ENCODE data around the gene KIAA0753. TPM values are rescaled to one million over a fixed set of nuclear protein-coding genes. Genes with fewer than 3 reads are reported as not detected.
A peak's percentile ranks its signal among the peaks of the same experiment; 100 is the strongest.
"Not testable (repeated sequence)": the region's sequence is repeated elsewhere in the genome, so short reads cannot be mapped to it uniquely, and the experiment has no call there.

The KIAA0753 gene
- total RNA-seq, 6 experiments from 2014 or later, result 3.7 to 6.5 (median 4.9) TPM

DNA sequence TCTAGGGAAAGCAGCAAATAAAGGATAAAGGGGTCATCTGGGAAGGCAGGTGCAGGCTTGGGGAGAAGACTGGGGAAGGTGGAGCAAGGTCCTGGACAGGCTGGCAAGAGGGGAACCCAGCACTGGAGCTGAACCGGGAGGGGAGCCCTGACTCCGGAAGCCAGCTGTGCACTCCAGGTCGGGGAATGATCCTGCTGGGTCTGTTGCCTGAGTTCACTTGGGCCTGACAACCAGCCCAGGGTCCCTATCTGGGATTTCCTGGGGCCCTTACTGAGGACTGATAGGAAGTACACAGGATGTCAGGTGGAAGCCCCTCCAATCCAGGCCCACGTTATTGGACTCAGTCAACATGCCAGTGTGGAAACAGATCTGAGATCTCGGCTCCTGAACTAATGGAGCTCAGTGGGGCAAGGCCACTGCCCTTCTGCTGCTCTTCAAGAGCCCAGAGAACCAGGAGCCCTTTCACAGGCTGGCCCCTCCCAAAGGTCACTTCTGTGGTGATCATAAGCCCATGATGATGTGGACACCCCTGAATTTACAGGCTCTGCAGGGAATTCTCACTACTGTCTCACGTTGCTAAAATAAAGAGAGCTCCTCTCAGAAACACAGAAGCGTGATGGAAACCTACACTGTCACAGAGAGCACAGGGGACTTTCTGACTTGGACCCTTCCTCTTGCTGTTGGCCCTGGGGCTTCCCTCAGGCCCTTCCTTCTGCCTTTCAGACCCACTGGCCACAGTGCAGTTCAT, 64.3 kb downstream of the KIAA0753 start:
- no CpG with 5 or more reads among the region's 7 CpGs for WGBS (ENCODE audit: insufficient coverage, low coverage, low lambda C conversion rate, missing lambda C conversion rate)
- TF ChIP-seq, protein P1, sequence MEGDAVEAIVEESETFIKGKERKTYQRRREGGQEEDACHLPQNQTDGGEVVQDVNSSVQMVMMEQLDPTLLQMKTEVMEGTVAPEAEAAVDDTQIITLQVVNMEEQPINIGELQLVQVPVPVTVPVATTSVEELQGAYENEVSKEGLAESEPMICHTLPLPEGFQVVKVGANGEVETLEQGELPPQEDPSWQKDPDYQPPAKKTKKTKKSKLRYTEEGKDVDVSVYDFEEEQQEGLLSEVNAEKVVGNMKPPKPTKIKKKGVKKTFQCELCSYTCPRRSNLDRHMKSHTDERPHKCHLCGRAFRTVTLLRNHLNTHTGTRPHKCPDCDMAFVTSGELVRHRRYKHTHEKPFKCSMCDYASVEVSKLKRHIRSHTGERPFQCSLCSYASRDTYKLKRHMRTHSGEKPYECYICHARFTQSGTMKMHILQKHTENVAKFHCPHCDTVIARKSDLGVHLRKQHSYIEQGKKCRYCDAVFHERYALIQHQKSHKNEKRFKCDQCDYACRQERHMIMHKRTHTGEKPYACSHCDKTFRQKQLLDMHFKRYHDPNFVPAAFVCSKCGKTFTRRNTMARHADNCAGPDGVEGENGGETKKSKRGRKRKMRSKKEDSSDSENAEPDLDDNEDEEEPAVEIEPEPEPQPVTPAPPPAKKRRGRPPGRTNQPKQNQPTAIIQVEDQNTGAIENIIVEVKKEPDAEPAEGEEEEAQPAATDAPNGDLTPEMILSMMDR (IDR thresholded peaks at IDR 0.05), result no peak
- TF ChIP-seq POLR2A (IDR thresholded peaks at IDR 0.05), result no peak
- Histone ChIP-seq H3K27ac (no peak overlapping the region), H3K9me3 (no peaks in the 10 kb centered on the region), H3K36me3 (no peaks in the 10 kb centered on the region), H3K4me3 (no peak overlapping the region), H3K4me1 (no peaks in the 10 kb centered on the region), H3K27me3 (no peaks in the 10 kb centered on the region)
- intact Hi-C loops (cut with DNase I), result loop anchor here in 1 of 2 donors (10.0 kb wide), 1 partner anchor 59 kb away; no protein-coding TSS in a partner anchor
- DNase-seq (no peak), ATAC-seq (no peak)

DNA sequence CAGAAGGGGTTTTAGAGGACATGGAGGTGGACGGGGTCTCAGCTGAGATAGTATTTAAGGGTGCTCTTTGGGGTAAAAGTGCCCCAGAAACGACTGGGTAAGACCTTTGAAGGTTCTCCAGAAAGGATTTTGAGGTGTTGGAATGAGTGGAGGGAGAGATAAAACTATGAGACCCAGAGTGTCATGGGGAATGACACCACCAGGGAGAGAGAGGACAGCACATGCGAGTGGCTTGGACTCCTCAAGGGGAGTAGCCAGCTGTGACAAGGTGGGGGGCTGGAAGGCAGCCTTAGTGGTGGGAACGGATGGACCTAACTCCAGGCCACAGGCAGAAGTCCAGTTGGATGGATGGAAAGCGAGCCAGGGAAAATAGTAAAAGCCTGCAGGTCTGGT, 64.9 kb downstream of the KIAA0753 start:
- no peaks in the 10 kb centered on the region for H3K27me3 ChIP-seq
- WGBS (ENCODE audit: insufficient coverage, low coverage, low lambda C conversion rate, missing lambda C conversion rate), result 79% methylated on average over 5 of the region's 5 CpGs
- TF ChIP-seq, protein P1 (IDR thresholded peaks at IDR 0.05), result no peak
- TF ChIP-seq POLR2A (IDR thresholded peaks at IDR 0.05), result no peak
- ATAC-seq (no peak), DNase-seq (no peak)
- no peak overlapping the region for H3K4me3 ChIP-seq
- no peaks in the 10 kb centered on the region for H3K9me3 ChIP-seq
- no peaks in the 10 kb centered on the region for H3K36me3 ChIP-seq
- intact Hi-C loops (cut with DNase I), result loop anchor here in 1 of 2 donors (10.0 kb wide), 1 partner anchor 59 kb away; no protein-coding TSS in a partner anchor
- H3K27ac ChIP-seq, result no peak overlapping the region
- no peaks in the 10 kb centered on the region for H3K4me1 ChIP-seq

DNA sequence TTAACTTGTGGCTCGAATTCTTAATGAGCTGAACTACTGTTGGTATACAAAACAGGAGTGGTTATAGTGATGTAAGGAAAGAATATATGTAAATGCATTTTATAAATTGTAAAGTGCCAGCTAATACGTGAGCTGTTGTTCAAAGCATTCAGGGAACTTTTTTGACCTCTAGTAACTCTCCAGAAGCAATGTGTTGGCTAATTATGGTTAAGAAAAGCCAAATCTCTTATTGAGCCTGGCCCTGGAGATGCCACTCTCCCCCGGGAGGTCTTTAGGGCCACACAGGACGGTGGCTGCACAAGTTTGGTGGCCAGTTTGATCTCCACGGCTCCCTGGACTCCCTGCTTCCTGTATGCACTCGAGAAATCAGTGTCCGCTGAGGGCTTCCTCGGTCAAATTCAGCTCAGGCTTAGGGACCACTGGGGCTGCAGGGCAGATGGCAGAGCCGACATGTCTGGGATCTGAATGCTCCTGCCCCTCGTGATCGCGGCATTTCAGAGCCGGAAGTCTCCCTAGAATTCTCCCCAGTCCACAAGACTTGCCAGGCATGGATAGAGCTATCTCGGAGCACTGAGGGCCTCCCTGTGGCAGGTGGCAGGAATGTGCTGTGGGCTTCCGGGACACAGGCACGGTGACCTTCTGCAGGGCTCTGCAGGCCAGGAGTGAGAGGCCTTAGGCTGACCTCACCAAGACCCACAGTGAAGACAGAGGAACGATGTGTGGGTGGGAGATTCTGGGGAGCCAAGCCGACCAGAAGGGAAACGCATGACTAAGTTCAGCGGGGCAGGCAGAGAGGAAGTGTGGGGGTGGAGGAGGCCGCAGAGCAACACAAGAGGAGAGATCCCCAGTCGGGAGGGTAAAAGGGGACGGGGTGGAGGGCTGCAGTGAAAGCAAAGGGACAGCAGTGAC, 65.6 kb downstream of the KIAA0753 start:
- intact Hi-C loops (cut with DNase I), result loop anchor here in 1 of 2 donors (10.0 kb wide), 1 partner anchor 60 kb away; no protein-coding TSS in a partner anchor
- TF ChIP-seq, protein P1 (IDR thresholded peaks at IDR 0.05), result no peak
- no peak for TF ChIP-seq POLR2A (IDR thresholded peaks at IDR 0.05)
- no peak overlapping the region for H3K4me3 ChIP-seq
- no peaks in the 10 kb centered on the region for H3K9me3 ChIP-seq
- no peak overlapping the region for H3K27ac ChIP-seq
- WGBS (ENCODE audit: insufficient coverage, low coverage, low lambda C conversion rate, missing lambda C conversion rate), result 55% methylated on average over 12 of the region's 23 CpGs
- H3K36me3 ChIP-seq, result no peaks in the 10 kb centered on the region
- ATAC-seq (peak; percentile 67 to 84 (median 82)), DNase-seq (peak in 2 of 3 donors; percentile 54 to 63)
- H3K27me3 ChIP-seq, result no peaks in the 10 kb centered on the region
- H3K4me1 ChIP-seq, result no peaks in the 10 kb centered on the region

DNA sequence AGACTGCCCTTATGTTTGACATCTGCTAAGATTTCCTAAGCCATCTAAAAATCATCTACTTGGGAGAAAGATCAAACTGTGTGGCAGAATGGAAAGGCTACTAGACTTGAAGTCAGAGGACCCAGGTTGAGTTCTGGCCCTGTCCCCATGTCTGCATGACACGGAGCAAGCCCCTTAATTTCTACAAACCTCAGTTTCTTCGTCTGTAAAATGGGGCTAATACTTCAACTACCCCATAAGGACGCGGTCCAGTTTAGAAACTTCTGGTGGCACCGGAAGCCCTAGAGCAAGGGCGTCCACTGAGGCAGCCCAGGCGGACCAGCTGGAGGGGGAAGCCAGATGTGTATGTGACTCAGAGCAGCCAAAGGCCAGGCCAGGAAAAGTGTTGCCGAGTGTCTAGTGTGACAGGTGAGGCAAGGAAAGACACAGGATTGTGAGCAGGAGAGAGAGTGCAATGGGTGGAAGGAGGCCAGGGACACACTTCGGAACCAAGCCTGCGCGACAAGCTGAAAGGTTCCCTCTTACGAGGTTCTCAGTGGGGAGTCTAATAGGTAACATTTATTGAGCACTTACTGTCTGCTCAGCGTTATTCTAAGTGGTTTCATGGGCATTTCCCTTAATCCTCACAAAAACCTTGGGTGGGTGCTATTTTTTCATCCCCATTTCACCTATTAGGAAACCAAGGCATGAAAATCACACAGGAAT, 66.4 kb downstream of the KIAA0753 start:
- WGBS (ENCODE audit: insufficient coverage, low coverage, low lambda C conversion rate, missing lambda C conversion rate), result 97% methylated on average over 6 of the region's 13 CpGs
- no peaks in the 10 kb centered on the region for H3K4me1 ChIP-seq
- no peaks in the 10 kb centered on the region for H3K9me3 ChIP-seq
- H3K4me3 ChIP-seq, result no peak overlapping the region
- ATAC-seq, result no peak
- no peaks in the 10 kb centered on the region for H3K36me3 ChIP-seq
- H3K27ac ChIP-seq, result no peak overlapping the region
- TF ChIP-seq POLR2A (IDR thresholded peaks at IDR 0.05), result no peak
- TF ChIP-seq, protein P1 (IDR thresholded peaks at IDR 0.05), result no peak
- H3K27me3 ChIP-seq, result no peaks in the 10 kb centered on the region
- DNase-seq, result no peak
- intact Hi-C loops (cut with DNase I), result loop anchor here in 1 of 2 donors (10.0 kb wide), 1 partner anchor 61 kb away; no protein-coding TSS in a partner anchor

DNA sequence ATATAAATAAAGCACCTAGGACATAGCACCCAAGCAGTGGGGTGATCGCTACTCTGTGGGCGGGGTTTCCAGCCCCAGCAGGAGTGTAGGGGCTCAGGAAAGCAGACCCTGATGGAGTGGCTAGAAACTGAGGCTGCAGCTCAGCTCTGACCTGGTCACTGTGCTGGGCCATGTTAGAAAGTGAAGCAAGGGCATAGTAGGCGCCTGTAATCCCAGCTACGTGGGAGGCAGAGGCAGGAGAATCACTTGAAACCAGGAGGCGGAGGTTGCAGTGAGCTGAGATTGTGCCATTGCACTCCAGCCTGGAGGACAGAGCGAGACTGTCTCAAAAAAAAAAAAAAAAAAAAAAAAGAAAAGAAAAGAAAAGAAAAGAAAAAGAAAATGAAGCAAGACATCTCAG, 67.0 kb downstream of the KIAA0753 start:
- 100% methylated on average over 3 of the region's 6 CpGs for WGBS (ENCODE audit: insufficient coverage, low coverage, low lambda C conversion rate, missing lambda C conversion rate)
- not testable (repeated sequence) for H3K27me3 ChIP-seq, H3K9me3 ChIP-seq, H3K4me1 ChIP-seq, H3K36me3 ChIP-seq, ATAC-seq, DNase-seq, H3K27ac ChIP-seq, H3K4me3 ChIP-seq
- intact Hi-C loops (cut with DNase I), result loop anchor here in 1 of 2 donors (10.0 kb wide), 1 partner anchor 61 kb away; no protein-coding TSS in a partner anchor
